Gastroesophageal sphincter (tissue), 3 donors: ENCODE results near the gene NOTUM.
A peak's percentile ranks its signal among the peaks of the same experiment; 100 is the strongest.

ENCODE experiments used
- CTCF ChIP-seq, 4 experiments: fragments of 200-600 bp in 2 of 4; fragments of 450-650 bp in 2 of 4; sonication (generic) in 1 of 4; IDR thresholded peaks; one replicate each; pipeline ENCODE4 v1.5.1; 2017 to 2019; ENCODE audit warnings: antibody characterized with exemption in 4 of 4, mild to moderate bottlenecking in 2 of 4, moderate library complexity in 2 of 4
- EP300 ChIP-seq: sonication (generic); formaldehyde crosslinking; IDR thresholded peaks from one replicate; pipeline ENCODE4 v1.6.1; 2017; ENCODE audit warnings: antibody characterized with exemption, mild to moderate bottlenecking
- POLR2A ChIP-seq, 2 donors: fragments of 450-650 bp; IDR thresholded peaks; one replicate each; pipeline ENCODE4 v1.6.1; 2017; ENCODE audit warnings: antibody characterized with exemption in 2 of 2, mild to moderate bottlenecking in 2 of 2, moderate library complexity in 1 of 2
- POLR2AphosphoS5 ChIP-seq: sonication (generic); formaldehyde crosslinking; IDR thresholded peaks from one replicate; pipeline ENCODE4 v1.6.1; 2017; ENCODE audit warnings: antibody characterized with exemption

DNA sequence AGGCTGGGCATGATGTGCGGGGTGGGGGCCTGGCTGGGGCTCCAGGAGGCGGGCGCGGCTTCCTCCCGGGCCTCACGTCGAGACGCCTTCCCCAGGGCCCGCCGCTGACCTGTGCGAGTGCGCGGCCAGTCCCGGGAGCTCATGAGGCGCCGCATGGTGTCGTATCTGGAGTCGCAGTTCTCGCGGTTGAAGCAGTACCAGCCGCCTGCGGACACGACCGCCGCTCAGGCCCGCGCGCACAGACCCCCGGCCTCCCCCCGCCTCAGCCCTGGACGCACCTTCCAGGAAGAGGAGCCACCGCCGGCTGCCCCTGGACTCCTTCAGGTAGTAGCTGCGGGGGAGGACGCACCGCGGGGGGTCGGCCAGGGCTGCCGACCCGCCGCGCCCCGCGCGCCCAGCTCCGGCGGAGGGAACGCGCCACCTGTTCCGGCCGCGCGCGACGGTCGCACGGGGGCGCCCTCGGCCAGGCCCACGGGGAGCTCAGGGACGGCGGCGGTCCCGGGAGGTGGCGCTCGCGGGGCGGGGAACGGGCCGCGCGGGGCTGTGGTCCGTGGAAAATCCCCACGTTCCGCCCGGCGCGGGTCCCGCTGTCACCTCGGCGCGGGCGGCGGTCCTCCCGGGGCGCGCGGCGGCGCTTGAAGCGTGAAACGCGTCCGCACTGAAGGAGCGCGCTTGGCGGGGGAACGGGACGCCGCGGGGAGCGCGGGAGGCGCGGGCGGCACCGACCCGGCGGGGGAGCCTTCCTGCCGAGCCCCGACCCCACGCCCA lies 1.4 kb downstream of the NOTUM start:
- TF ChIP-seq CTCF (IDR thresholded peaks at IDR 0.05) (peak in 3 of 4 experiments; percentile 87 to 98 (median 97)), POLR2A (IDR thresholded peaks at IDR 0.05) (no peak), POLR2AphosphoS5 (no peak), EP300 (no peak)
